Coronary artery (tissue), 2 donors: Measurements from ENCODE around the gene PHKA1.
"Not testable (repeated sequence)": the region's sequence is repeated elsewhere in the genome, so short reads cannot be mapped to it uniquely, and the experiment has no call there.

Source experiments
- DNase-seq: peaks from one replicate; pipeline ENCODE4 v3.0.0-alpha.2; 2017; ENCODE audit warnings: low spot score
- H3K27ac ChIP-seq, 2 donors: fragments of 200-600 bp; sonication (generic); one replicate each; pipeline ENCODE4 v1.5.1; 2016 to 2019
- H3K4me3 ChIP-seq: fragments of 200-600 bp; sonication (generic); 2 replicates; pipeline ENCODE4 v1.5.1; 2016; ENCODE audit warnings: mild to moderate bottlenecking, moderate library complexity
- TF ChIP-seq, protein P1 (sequence below): fragments of 200-600 bp; sonication (generic); IDR thresholded peaks from one replicate; pipeline ENCODE4 v1.5.1; 2019; ENCODE audit warnings: antibody characterized with exemption

The PHKA1 gene

DNA sequence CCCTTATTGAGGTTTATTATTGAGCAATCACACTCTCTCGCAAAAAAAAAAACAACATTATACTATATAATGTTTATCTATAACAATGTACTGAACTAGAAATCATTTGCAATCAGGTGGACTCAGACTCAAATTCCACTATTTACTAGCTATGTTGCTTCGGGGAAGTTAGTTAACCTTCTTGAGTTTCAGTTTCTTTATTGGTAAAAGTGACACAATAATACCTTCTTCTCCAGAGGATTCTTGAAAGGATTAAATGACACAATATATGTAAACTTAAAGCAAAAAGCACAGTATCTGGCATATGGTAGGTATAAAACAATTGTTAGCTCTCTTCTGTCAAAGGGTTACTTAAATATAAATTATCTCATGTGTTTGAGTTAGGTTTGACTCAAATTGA lies 110.0 kb downstream of the PHKA1 start:
- no peak for DNase-seq
- TF ChIP-seq, protein P1, sequence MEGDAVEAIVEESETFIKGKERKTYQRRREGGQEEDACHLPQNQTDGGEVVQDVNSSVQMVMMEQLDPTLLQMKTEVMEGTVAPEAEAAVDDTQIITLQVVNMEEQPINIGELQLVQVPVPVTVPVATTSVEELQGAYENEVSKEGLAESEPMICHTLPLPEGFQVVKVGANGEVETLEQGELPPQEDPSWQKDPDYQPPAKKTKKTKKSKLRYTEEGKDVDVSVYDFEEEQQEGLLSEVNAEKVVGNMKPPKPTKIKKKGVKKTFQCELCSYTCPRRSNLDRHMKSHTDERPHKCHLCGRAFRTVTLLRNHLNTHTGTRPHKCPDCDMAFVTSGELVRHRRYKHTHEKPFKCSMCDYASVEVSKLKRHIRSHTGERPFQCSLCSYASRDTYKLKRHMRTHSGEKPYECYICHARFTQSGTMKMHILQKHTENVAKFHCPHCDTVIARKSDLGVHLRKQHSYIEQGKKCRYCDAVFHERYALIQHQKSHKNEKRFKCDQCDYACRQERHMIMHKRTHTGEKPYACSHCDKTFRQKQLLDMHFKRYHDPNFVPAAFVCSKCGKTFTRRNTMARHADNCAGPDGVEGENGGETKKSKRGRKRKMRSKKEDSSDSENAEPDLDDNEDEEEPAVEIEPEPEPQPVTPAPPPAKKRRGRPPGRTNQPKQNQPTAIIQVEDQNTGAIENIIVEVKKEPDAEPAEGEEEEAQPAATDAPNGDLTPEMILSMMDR: no peak
- Histone ChIP-seq H3K4me3 (no peak overlapping the region), H3K27ac (no peak overlapping the region)

DNA sequence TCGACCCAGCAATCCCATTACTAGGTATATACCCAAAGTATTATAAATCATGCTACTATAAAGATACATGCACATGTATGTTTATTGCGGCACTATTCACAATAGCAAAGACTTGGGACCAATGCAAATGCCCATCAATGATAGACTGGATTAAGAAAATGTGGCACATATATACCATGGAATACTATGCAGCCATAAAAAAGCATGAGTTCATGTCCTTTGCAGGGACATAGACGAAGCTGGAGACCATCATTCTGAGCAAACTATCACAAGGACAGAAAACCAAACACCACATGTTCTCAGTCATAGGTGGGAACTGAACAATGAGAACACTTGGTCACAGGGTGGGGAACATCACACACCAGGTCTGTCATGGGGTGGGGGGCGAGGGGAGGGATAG lies 123.1 kb downstream of the PHKA1 start:
- not testable (repeated sequence) for H3K27ac ChIP-seq, DNase-seq, H3K4me3 ChIP-seq

- DNase-seq: no peak
- Histone ChIP-seq H3K27ac (no peak overlapping the region), H3K4me3 (no peak overlapping the region)
- TF ChIP-seq, protein P1: no peak
These were observed 129.9 kb downstream of the PHKA1 start for GRCh38 chrX:72584163-72584562.

DNA sequence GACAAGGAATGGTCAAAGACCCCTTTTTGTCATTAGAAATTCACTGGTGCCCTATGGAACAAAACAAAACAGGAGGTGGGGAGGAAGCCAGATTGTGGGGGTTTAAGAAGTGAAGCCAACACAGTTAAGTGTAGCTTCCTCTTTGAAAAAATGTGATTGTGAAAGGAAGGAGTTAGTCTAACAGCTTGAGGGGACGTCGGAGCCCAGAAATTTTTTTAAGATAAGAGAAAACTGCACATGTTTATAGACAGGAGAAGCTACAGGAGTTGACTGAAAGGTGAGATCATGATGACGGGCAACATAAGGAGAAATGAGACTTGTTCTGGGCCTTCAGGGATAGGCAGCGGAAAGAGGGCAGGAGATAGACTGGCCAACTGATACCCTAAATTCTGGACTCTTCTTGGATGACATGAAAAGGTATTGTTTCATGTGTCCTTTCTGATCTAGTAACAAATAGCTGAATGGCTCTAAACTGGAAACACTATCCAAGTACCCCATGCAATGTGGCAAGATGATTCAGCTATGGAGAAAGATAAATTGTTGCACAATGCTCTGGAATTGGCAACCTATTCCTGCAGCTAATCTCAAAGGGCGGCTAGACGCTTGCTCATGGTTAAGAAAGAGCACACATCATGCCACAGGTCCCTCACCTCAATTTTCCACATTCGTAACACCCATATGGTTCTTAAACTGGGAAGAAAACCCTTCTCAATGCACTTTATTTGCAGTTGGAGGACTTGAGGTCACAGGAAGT lies 137.8 kb downstream of the PHKA1 start:
- Histone ChIP-seq H3K27ac (no peak overlapping the region), H3K4me3 (no peak overlapping the region)
- TF ChIP-seq, protein P1: no peak
- no peak for DNase-seq

- TF ChIP-seq, protein P1: no peak
- no peak overlapping the region for H3K27ac ChIP-seq
- peak overlapping the region; percentile 78 for H3K4me3 ChIP-seq
- no peak for DNase-seq
These were observed 141.0 kb downstream of the PHKA1 start for GRCh38 chrX:72573158-72573511.

DNA sequence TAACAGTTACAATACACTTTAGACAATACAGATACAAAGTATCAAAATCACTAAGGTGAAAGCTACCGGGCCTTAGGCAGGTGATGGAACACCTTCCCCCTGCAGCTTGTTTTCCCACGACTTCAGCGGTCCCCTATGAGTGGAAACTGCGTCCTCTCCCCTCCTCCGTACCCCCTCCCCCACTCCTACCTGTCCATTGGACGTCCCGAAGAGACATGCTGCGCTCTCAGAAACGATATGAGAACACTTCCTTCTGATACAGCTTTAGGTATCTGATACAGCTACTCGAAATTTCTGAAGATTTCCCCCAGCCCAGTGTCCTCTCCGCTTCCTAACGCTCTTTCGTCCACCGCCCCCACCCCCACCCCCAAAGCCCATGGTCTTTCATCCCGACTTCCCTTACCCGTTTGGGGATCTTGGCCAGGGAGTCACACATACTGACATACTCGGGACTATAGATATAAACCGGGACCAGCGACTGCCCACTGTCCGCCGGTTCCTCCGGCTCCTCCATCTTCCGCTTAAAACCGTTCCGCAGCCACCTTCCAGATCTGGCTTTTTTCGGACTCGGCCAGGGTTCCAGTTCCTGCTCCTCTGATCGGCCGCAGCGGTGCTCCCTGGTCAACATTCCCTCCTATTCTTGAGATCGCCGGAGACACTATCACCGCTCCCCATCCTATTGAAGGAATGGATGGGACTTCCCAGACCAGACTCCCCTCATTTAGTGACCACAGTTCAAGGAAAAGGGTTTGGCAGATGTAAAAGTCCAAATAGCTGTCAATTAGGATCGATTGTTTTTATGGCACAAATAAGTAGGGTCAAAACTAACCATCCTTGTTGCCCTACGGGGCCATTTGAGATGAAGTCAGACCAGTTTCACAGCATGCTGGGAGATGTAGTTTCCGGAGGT lies 141.6 kb downstream of the PHKA1 start, which contains the start of gene HDAC8:
TSS of gene HDAC8 (minus strand) at position 596 of the 910 bp plus-strand sequence. CDS start at position 514, 82 bp downstream.
- peak; percentile 74 for DNase-seq
- TF ChIP-seq, protein P1: no peak
- Histone ChIP-seq H3K4me3 (peak within 1 kb of the TSS; percentile 78), H3K27ac (peak within 1 kb of the TSS; percentile 63 to 82)

DNA sequence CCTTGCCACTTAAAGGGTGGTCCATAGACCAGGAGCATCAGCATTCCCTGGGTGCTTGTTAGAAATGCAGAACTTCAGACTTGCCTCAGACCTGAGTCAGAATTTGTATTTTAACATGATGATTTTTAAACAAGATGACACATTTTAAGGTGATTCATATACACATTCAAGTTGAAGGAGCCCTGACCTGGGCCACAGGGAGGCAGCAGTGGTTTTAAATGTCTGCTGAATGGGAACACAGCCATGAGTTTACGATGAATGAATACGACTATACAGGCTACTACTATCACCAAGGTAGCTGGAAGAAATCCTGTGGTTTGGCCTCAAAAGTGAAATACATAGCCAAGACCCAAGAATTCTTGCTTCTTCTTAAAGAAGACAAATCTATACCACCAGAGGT lies 144.3 kb downstream of the PHKA1 start:
- H3K4me3 ChIP-seq: no peak overlapping the region
- DNase-seq: no peak
- H3K27ac ChIP-seq: no peak overlapping the region
- TF ChIP-seq, protein P1: no peak
